ENCODE data around the gene FMO3.

The FMO3 gene

GRCh38 chr1:171128463-171128862 lies 37.8 kb downstream of the FMO3 start:
- Histone ChIP-seq H3K9me2 (replicated peaks; ENCODE audit: control insufficient read depth, low read length) (no peaks in the 10 kb centered on the region), H3F3A (ENCODE audit: control insufficient read depth, insufficient read depth) (no peaks in the 10 kb centered on the region), H4K20me1 (ENCODE audit: control insufficient read depth, insufficient read depth, low read depth, low read length) (no peaks in the 10 kb centered on the region), H3K36me3 (ENCODE audit: control insufficient read depth, low read length) (no peaks in the 10 kb centered on the region), H3K4me2 (ENCODE audit: low read length) (no peak overlapping the region), H3K79me2 (ENCODE audit: control insufficient read depth, low read length) (no peaks in the 10 kb centered on the region), H3K27me3 (ENCODE audit: control insufficient read depth, low read length) (no peaks in the 10 kb centered on the region), H3K4me3 (ENCODE audit: low read length) (no peak overlapping the region), H3K9me3 (ENCODE audit: control insufficient read depth, insufficient read depth, low read length) (no peaks in the 10 kb centered on the region), H3K27ac (ENCODE audit: low read depth, low read length) (no peak overlapping the region), H3K4me1 (ENCODE audit: control insufficient read depth, low read length) (no peaks in the 10 kb centered on the region)
- TF ChIP-seq CTCF (IDR thresholded peaks at IDR 0.05; ENCODE audit: low read depth, low read length, poor library complexity, severe bottlenecking) (no peak), EZH2phosphoT487 (IDR thresholded peaks at IDR 0.05; ENCODE audit: borderline replicate concordance, low read length) (no peak)

- H3K4me1 ChIP-seq (ENCODE audit: control insufficient read depth, low read length) = no peaks in the 10 kb centered on the region
- no peaks in the 10 kb centered on the region for H3K9me3 ChIP-seq (ENCODE audit: control insufficient read depth, insufficient read depth, low read length)
- H3F3A ChIP-seq (ENCODE audit: control insufficient read depth, insufficient read depth) = no peaks in the 10 kb centered on the region
- H3K79me2 ChIP-seq (ENCODE audit: control insufficient read depth, low read length) = no peaks in the 10 kb centered on the region
- no peak overlapping the region for H3K27ac ChIP-seq (ENCODE audit: low read depth, low read length)
- no peaks in the 10 kb centered on the region for H3K36me3 ChIP-seq (ENCODE audit: control insufficient read depth, low read length)
- no peaks in the 10 kb centered on the region for H3K27me3 ChIP-seq (ENCODE audit: control insufficient read depth, low read length)
- no peak overlapping the region for H3K4me2 ChIP-seq (ENCODE audit: low read length)
- no peaks in the 10 kb centered on the region for H4K20me1 ChIP-seq (ENCODE audit: control insufficient read depth, insufficient read depth, low read depth, low read length)
- TF ChIP-seq EZH2phosphoT487 (IDR thresholded peaks at IDR 0.05; ENCODE audit: borderline replicate concordance, low read length) = no peak
- TF ChIP-seq CTCF (IDR thresholded peaks at IDR 0.05; ENCODE audit: low read depth, low read length, poor library complexity, severe bottlenecking) = no peak
- no peak overlapping the region for H3K4me3 ChIP-seq (ENCODE audit: low read length)
- no peaks in the 10 kb centered on the region for H3K9me2 ChIP-seq (replicated peaks; ENCODE audit: control insufficient read depth, low read length)
Observed at GRCh38 chr1:171134204-171134923, 43.7 kb downstream of the FMO3 start.

GRCh38 chr1:171137580-171137979 lies 46.9 kb downstream of the FMO3 start:
- Histone ChIP-seq H3K4me1 (ENCODE audit: control insufficient read depth, low read length) (no peaks in the 10 kb centered on the region), H3F3A (ENCODE audit: control insufficient read depth, insufficient read depth) (no peaks in the 10 kb centered on the region), H3K9me2 (replicated peaks; ENCODE audit: control insufficient read depth, low read length) (no peaks in the 10 kb centered on the region), H3K36me3 (ENCODE audit: control insufficient read depth, low read length) (no peaks in the 10 kb centered on the region), H3K9me3 (ENCODE audit: control insufficient read depth, insufficient read depth, low read length) (no peaks in the 10 kb centered on the region), H3K27me3 (ENCODE audit: control insufficient read depth, low read length) (no peaks in the 10 kb centered on the region), H3K4me3 (ENCODE audit: low read length) (no peak overlapping the region), H3K4me2 (ENCODE audit: low read length) (no peak overlapping the region), H4K20me1 (ENCODE audit: control insufficient read depth, insufficient read depth, low read depth, low read length) (no peaks in the 10 kb centered on the region), H3K27ac (ENCODE audit: low read depth, low read length) (no peak overlapping the region), H3K79me2 (ENCODE audit: control insufficient read depth, low read length) (no peaks in the 10 kb centered on the region)
- TF ChIP-seq CTCF (IDR thresholded peaks at IDR 0.05; ENCODE audit: low read depth, low read length, poor library complexity, severe bottlenecking) (no peak), EZH2phosphoT487 (IDR thresholded peaks at IDR 0.05; ENCODE audit: borderline replicate concordance, low read length) (no peak)
